Measurements from ENCODE around the gene GABBR2. TPM values are rescaled to one million over a fixed set of nuclear protein-coding genes. Genes with fewer than 3 reads are reported as not detected.

GABBR2 gene
- total and polyA plus RNA-seq, 2 of the 8 experiments (the other 6 are each of a cell fraction or from before 2014, with no cell fraction given), result 0.50 to 1.2 TPM

GRCh38 chr9:98255578-98256296 lies 453.0 kb downstream of the GABBR2 start, which contains the start of gene TBC1D2 (continued):
- no peak for TF ChIP-seq CBX5 (IDR thresholded peaks at IDR 0.05; ENCODE audit: low read depth, low read length)
- peak; percentile 65; the same call in 1 of the 2 replicates for TF ChIP-seq TAF1 (IDR thresholded peaks at IDR 0.05; ENCODE audit: low read depth, low read length)
- no peak; the same call in 1 of the 2 replicates for TF ChIP-seq CREB1 (IDR thresholded peaks at IDR 0.05)
- TF ChIP-seq EZH2 (IDR thresholded peaks at IDR 0.05; ENCODE audit: low read depth, low read length, severe bottlenecking), result no peak
- peak in 1 of 2 experiments; percentile 75; a peak in 1 of 4 replicates for TF ChIP-seq HDAC2 (IDR thresholded peaks at IDR 0.05; ENCODE audit: borderline replicate concordance in 1 of 2, low read depth in 2 of 2, low read length in 2 of 2)
- no peak for TF ChIP-seq FOSL1 (IDR thresholded peaks at IDR 0.05; ENCODE audit: insufficient read depth, low read depth, low read length)
- no peak for TF ChIP-seq RFX5 (IDR thresholded peaks at IDR 0.05; ENCODE audit: borderline replicate concordance, low read depth, low read length)
- no peak for TF ChIP-seq TAF7 (optimal IDR thresholded peaks at IDR 0.05; ENCODE audit: borderline replicate concordance, low read depth, low read length)
- TF ChIP-seq CHD1 (IDR thresholded peaks at IDR 0.05; ENCODE audit: low read depth, low read length), result no peak

Measured in H1 (cell line).